ENCODE measurements around the gene CHKA.

Gene CHKA

DNA sequence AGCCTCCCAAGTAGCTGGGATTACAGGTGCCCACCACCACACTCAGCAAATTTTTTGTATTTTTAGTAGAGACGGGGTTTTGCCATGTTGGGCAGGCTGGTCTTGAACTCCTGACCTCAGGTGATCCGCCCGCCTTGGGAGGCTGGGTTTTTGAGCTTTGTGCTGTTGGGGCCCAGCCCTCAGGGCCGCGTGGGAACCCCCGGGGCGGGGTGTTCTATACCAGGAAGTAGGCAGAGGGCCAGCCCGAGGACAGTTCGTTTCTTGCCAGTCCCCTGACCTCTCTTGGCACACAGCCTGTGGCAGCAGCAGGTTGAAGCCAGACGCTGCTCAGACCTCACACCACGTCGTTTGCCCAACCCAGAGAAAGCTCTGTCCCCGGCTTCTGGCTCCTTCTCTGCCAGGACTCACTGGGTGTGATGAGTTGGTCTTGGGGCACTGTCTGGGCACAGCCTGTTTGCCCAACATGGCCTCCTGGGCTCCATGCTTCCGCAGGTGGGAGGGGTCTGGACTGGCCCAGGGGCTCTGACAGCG is 24.9 kb upstream of the CHKA start:
- peak; percentile 36; the same call in 1 of the 2 replicates for TF ChIP-seq YY1 (IDR thresholded peaks at IDR 0.05; ENCODE audit: low read depth)
- no peak for TF ChIP-seq CREB1 (IDR thresholded peaks at IDR 0.05; ENCODE audit: low read depth)
- TF ChIP-seq TEAD4 (IDR thresholded peaks at IDR 0.05) = 0 out of 2 replicates have a peak, but pooled peaks have one; percentile 19
- TF ChIP-seq EP300 (IDR thresholded peaks at IDR 0.05; ENCODE audit: borderline replicate concordance) = peak; percentile 37; the same call in 1 of the 2 replicates
- TF ChIP-seq TAF1 (IDR thresholded peaks at IDR 0.05; ENCODE audit: low read depth) = 0 out of 2 replicates have a peak, but pooled peaks have one; percentile 16
- TF ChIP-seq NFIC (IDR thresholded peaks at IDR 0.05) = peak; percentile 82
- TF ChIP-seq, protein P1, sequence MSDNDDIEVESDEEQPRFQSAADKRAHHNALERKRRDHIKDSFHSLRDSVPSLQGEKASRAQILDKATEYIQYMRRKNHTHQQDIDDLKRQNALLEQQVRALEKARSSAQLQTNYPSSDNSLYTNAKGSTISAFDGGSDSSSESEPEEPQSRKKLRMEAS (IDR thresholded peaks at IDR 0.05) = peak; percentile 37; the same call in 1 of the 2 replicates
- no peak for TF ChIP-seq FOXM1 (IDR thresholded peaks at IDR 0.05; ENCODE audit: borderline replicate concordance, low read depth)
- no peak for TF ChIP-seq ZBTB7A (IDR thresholded peaks at IDR 0.05; ENCODE audit: low read depth)

DNA sequence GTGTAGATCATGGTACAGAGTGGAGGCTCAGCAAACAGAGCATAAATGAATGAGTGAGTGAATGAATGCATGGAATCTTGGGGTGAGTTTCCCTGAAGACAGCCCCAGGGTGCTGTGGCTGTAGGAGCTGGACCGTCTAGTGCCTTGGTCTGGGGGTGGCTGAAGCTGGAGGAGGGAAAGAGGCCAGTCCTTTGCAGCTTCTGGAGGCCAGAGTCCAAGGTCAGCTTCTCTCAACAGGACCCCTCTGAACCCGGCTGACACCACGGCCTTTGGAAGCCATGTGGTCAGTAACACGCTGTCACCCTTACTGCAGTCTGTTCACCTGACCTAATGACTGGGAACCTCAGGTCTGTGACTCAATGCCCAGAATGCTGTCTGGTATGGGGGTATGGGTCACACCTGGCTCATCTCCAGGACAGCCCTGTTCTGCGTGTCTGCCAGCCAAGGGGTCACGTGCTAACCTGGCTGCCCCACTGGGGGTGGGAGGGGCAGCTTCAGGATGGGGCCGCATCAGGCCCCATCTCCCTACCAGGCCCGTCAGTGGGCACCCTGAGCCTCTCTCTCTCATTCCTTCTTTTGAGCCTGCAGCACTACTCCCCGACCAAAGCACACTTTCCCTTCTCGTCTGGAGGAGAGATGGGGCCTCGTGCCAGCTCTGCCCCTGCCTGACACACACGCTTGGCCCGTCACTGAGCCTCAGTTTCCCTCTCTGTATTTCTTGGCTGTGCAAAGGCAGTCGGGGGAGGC is 24.1 kb upstream of the CHKA start:
- TF ChIP-seq CREB1 (IDR thresholded peaks at IDR 0.05; ENCODE audit: low read depth) = no peak
- TF ChIP-seq EGR1 (IDR thresholded peaks at IDR 0.05) = no peak
- peak; percentile 56 for TF ChIP-seq NFIC (IDR thresholded peaks at IDR 0.05)
- TF ChIP-seq, protein P2, sequence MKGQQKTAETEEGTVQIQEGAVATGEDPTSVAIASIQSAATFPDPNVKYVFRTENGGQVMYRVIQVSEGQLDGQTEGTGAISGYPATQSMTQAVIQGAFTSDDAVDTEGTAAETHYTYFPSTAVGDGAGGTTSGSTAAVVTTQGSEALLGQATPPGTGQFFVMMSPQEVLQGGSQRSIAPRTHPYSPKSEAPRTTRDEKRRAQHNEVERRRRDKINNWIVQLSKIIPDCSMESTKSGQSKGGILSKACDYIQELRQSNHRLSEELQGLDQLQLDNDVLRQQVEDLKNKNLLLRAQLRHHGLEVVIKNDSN (IDR thresholded peaks at IDR 0.05) = peak; percentile 73

DNA sequence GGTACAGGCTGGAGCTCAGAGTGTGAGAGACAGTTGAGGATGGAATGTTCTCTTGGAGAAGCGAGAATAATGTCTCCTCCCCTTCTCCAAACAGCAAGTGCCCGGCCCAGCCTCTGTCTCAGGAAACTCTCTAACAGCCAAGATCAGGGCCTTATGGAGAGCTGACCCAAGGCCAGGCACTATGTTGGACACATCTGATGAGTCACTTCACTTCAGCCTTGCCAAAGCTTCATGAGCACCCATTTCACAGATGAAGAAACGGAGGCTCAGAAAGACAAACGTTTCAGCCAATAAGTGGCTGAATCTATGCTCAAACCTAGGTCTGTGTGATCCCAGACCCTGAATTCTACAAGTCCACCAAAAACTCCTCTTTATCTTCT is 22.1 kb upstream of the CHKA start:
- TF ChIP-seq EP300 (IDR thresholded peaks at IDR 0.05; ENCODE audit: borderline replicate concordance) (no peak), TAF1 (IDR thresholded peaks at IDR 0.05; ENCODE audit: low read depth) (no peak), FOXM1 (IDR thresholded peaks at IDR 0.05; ENCODE audit: borderline replicate concordance, low read depth) (no peak), YY1 (IDR thresholded peaks at IDR 0.05; ENCODE audit: low read depth) (no peak)
- TF ChIP-seq, protein P3, sequence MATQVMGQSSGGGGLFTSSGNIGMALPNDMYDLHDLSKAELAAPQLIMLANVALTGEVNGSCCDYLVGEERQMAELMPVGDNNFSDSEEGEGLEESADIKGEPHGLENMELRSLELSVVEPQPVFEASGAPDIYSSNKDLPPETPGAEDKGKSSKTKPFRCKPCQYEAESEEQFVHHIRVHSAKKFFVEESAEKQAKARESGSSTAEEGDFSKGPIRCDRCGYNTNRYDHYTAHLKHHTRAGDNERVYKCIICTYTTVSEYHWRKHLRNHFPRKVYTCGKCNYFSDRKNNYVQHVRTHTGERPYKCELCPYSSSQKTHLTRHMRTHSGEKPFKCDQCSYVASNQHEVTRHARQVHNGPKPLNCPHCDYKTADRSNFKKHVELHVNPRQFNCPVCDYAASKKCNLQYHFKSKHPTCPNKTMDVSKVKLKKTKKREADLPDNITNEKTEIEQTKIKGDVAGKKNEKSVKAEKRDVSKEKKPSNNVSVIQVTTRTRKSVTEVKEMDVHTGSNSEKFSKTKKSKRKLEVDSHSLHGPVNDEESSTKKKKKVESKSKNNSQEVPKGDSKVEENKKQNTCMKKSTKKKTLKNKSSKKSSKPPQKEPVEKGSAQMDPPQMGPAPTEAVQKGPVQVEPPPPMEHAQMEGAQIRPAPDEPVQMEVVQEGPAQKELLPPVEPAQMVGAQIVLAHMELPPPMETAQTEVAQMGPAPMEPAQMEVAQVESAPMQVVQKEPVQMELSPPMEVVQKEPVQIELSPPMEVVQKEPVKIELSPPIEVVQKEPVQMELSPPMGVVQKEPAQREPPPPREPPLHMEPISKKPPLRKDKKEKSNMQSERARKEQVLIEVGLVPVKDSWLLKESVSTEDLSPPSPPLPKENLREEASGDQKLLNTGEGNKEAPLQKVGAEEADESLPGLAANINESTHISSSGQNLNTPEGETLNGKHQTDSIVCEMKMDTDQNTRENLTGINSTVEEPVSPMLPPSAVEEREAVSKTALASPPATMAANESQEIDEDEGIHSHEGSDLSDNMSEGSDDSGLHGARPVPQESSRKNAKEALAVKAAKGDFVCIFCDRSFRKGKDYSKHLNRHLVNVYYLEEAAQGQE (IDR thresholded peaks at IDR 0.05; ENCODE audit: low read depth) = no peak
- TF ChIP-seq, protein P1 (IDR thresholded peaks at IDR 0.05) = no peak
- TF ChIP-seq, protein P2 (IDR thresholded peaks at IDR 0.05) = no peak

DNA sequence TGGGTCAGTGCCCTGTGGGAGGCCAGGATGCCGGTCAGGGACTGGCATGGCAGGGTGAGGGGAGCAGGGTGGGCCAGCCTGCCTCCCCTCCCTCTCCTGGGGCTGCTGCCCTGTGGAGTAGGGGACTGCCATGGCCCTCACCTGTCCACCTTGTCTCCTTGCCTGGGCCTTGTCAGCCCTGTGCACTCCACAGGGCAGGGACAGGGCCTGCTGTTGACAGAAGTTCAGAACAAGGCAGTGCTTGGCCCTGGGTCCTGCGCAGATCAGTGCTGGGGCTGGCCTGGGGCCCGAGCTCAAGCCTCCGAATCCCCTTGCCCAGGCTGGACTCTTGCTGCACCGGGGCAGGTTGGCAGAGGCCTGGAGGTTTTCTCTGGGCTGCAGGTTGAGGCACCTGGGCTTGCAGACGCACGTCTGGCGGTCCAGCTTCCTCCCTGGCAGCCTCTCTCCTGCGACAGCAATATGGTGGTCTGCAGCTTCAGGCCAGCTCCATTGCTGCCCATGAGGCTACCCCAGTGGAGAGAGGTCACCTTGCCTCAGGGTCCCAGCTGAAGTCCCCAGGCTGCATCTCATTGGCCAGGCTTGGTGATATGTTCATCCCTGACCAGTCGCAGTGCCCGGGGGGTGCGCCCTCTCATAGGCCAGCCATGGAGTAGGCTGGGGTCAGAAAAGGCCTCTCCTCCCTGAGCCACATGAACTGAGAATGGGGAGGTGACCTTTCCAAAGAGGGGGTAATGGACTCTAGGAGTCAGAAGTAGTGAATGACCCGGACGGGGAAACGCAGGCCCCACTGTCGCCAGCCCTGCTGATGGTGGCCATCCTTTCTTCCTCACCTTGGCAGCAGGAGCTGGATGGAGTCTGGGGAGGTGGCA is 21.5 kb upstream of the CHKA start:
- no peak for TF ChIP-seq FOXM1 (IDR thresholded peaks at IDR 0.05; ENCODE audit: borderline replicate concordance, low read depth)
- TF ChIP-seq TEAD4 (IDR thresholded peaks at IDR 0.05) = no peak
- no peak for TF ChIP-seq RAD21 (IDR thresholded peaks at IDR 0.05; ENCODE audit: low read depth)
- no peak for TF ChIP-seq TAF1 (IDR thresholded peaks at IDR 0.05; ENCODE audit: low read depth)
- TF ChIP-seq, protein P1 (IDR thresholded peaks at IDR 0.05) = no peak
- TF ChIP-seq CREB1 (IDR thresholded peaks at IDR 0.05; ENCODE audit: low read depth) = no peak
- TF ChIP-seq, protein P2 (IDR thresholded peaks at IDR 0.05) = no peak
- TF ChIP-seq, protein P3 (IDR thresholded peaks at IDR 0.05; ENCODE audit: low read depth) = no peak
- TF ChIP-seq CEBPB (IDR thresholded peaks at IDR 0.05) = no peak
- TF ChIP-seq YY1 (IDR thresholded peaks at IDR 0.05; ENCODE audit: low read depth) = no peak
- TF ChIP-seq TCF12 (IDR thresholded peaks at IDR 0.05; ENCODE audit: low read depth) = no peak
- TF ChIP-seq ZBTB7A (IDR thresholded peaks at IDR 0.05; ENCODE audit: low read depth) = no peak
- no peak for TF ChIP-seq NFIC (IDR thresholded peaks at IDR 0.05)
- TF ChIP-seq EP300 (IDR thresholded peaks at IDR 0.05; ENCODE audit: borderline replicate concordance) = no peak
- no peak for TF ChIP-seq EGR1 (IDR thresholded peaks at IDR 0.05)
